ENCODE data around the gene NMNAT3.

NMNAT3 gene

DNA sequence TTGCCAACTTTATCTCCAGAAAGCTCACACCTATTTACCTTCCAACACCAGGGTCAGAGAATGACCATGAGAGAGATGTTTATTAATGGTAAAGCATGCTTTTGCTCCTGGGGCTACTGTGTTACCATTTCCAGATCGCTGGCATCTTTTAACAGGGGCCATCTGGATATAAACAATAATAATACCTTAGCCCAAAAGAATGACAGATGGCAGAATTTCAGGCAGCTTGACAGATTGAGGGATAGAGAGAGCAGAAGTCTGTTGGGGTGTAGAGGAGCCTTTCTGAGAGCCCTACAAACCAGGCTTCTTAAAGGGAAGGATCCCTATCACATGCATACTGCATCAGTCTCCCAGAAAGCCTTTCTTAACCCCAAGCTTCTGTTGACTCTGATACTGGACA, 156.0 kb downstream of the NMNAT3 start:
- Histone ChIP-seq H3K27ac (ENCODE audit: low read depth, low read length, poor library complexity, severe bottlenecking) (no peak overlapping the region), H3K9me2 (ENCODE audit: low read depth, low read length) (no peaks in the 10 kb centered on the region), H3K4me1 (ENCODE audit: insufficient read depth, low read length, severe bottlenecking) (no peaks in the 10 kb centered on the region), H3F3A (ENCODE audit: insufficient read depth, low read length) (no peaks in the 10 kb centered on the region), H2AFZ (ENCODE audit: low read length) (no peak overlapping the region), H3K4me2 (ENCODE audit: low read length) (no peak overlapping the region), H3K9ac (ENCODE audit: low read length) (no peak overlapping the region), H3K9me3 (ENCODE audit: low read length) (no peaks in the 10 kb centered on the region), H3K36me3 (ENCODE audit: insufficient read depth, low read length) (no peaks in the 10 kb centered on the region), H3K4me3 (ENCODE audit: low read depth, low read length, poor library complexity, severe bottlenecking) (no peak overlapping the region), H3K27me3 (ENCODE audit: insufficient read depth, low read length) (no peaks in the 10 kb centered on the region), H4K20me1 (ENCODE audit: insufficient read depth, low read length) (no peaks in the 10 kb centered on the region), H3K79me2 (ENCODE audit: insufficient read depth, low read length) (no peaks in the 10 kb centered on the region)
- no peak for TF ChIP-seq EZH2 (IDR thresholded peaks at IDR 0.05; ENCODE audit: borderline replicate concordance, low read length)
- TF ChIP-seq, protein P1, sequence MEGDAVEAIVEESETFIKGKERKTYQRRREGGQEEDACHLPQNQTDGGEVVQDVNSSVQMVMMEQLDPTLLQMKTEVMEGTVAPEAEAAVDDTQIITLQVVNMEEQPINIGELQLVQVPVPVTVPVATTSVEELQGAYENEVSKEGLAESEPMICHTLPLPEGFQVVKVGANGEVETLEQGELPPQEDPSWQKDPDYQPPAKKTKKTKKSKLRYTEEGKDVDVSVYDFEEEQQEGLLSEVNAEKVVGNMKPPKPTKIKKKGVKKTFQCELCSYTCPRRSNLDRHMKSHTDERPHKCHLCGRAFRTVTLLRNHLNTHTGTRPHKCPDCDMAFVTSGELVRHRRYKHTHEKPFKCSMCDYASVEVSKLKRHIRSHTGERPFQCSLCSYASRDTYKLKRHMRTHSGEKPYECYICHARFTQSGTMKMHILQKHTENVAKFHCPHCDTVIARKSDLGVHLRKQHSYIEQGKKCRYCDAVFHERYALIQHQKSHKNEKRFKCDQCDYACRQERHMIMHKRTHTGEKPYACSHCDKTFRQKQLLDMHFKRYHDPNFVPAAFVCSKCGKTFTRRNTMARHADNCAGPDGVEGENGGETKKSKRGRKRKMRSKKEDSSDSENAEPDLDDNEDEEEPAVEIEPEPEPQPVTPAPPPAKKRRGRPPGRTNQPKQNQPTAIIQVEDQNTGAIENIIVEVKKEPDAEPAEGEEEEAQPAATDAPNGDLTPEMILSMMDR (IDR thresholded peaks at IDR 0.05; ENCODE audit: low read length), result no peak

GRCh38 chr3:139521144-139521543, 156.6 kb downstream of the NMNAT3 start:
- H2AFZ ChIP-seq (ENCODE audit: low read length), result no peak overlapping the region
- H3K9me2 ChIP-seq (ENCODE audit: low read depth, low read length), result no peaks in the 10 kb centered on the region
- H3K9ac ChIP-seq (ENCODE audit: low read length), result no peak overlapping the region
- no peaks in the 10 kb centered on the region for H3K9me3 ChIP-seq (ENCODE audit: low read length)
- TF ChIP-seq EZH2 (IDR thresholded peaks at IDR 0.05; ENCODE audit: borderline replicate concordance, low read length), result no peak
- TF ChIP-seq, protein P1 (IDR thresholded peaks at IDR 0.05; ENCODE audit: low read length), result no peak
- no peaks in the 10 kb centered on the region for H3K4me1 ChIP-seq (ENCODE audit: insufficient read depth, low read length, severe bottlenecking)
- no peaks in the 10 kb centered on the region for H4K20me1 ChIP-seq (ENCODE audit: insufficient read depth, low read length)
- H3F3A ChIP-seq (ENCODE audit: insufficient read depth, low read length), result no peaks in the 10 kb centered on the region
- H3K4me2 ChIP-seq (ENCODE audit: low read length), result no peak overlapping the region
- H3K27me3 ChIP-seq (ENCODE audit: insufficient read depth, low read length), result no peaks in the 10 kb centered on the region
- H3K4me3 ChIP-seq (ENCODE audit: low read depth, low read length, poor library complexity, severe bottlenecking), result no peak overlapping the region
- H3K27ac ChIP-seq (ENCODE audit: low read depth, low read length, poor library complexity, severe bottlenecking), result no peak overlapping the region
- H3K36me3 ChIP-seq (ENCODE audit: insufficient read depth, low read length), result no peaks in the 10 kb centered on the region
- no peaks in the 10 kb centered on the region for H3K79me2 ChIP-seq (ENCODE audit: insufficient read depth, low read length)

GRCh38 chr3:139519998-139520737, 157.6 kb downstream of the NMNAT3 start:
- Histone ChIP-seq H3K4me2 (ENCODE audit: low read length) (no peak overlapping the region), H3K36me3 (ENCODE audit: insufficient read depth, low read length) (no peaks in the 10 kb centered on the region), H3K9me3 (ENCODE audit: low read length) (no peaks in the 10 kb centered on the region), H3K9me2 (ENCODE audit: low read depth, low read length) (no peaks in the 10 kb centered on the region), H3K27me3 (ENCODE audit: insufficient read depth, low read length) (no peaks in the 10 kb centered on the region), H3K27ac (ENCODE audit: low read depth, low read length, poor library complexity, severe bottlenecking) (no peak overlapping the region), H3K4me3 (ENCODE audit: low read depth, low read length, poor library complexity, severe bottlenecking) (no peak overlapping the region), H3K4me1 (ENCODE audit: insufficient read depth, low read length, severe bottlenecking) (no peaks in the 10 kb centered on the region), H3F3A (ENCODE audit: insufficient read depth, low read length) (no peaks in the 10 kb centered on the region), H4K20me1 (ENCODE audit: insufficient read depth, low read length) (no peaks in the 10 kb centered on the region), H2AFZ (ENCODE audit: low read length) (no peak overlapping the region), H3K79me2 (ENCODE audit: insufficient read depth, low read length) (no peaks in the 10 kb centered on the region), H3K9ac (ENCODE audit: low read length) (no peak overlapping the region)
- TF ChIP-seq, protein P1 (IDR thresholded peaks at IDR 0.05; ENCODE audit: low read length), result peak; percentile 70
- no peak for TF ChIP-seq EZH2 (IDR thresholded peaks at IDR 0.05; ENCODE audit: borderline replicate concordance, low read length)

All from OCI-LY1 (cell line).